Activated T-helper 1 cell treated with anti-CD3 and anti-CD28 coated beads, Interleukin-2, amount 50 U/mL, for 16 hours (primary cell): ENCODE measurements around the gene HAP1.
A peak's percentile ranks its signal among the peaks of the same experiment; 100 is the strongest.

ENCODE experiments used
- DNase-seq, 2 donors: peaks; one replicate each; pipeline ENCODE4 v3.0.0-alpha.2; 2020; ENCODE audit warnings: low read depth in 1 of 2, low spot score in 1 of 2

The HAP1 gene

DNA sequence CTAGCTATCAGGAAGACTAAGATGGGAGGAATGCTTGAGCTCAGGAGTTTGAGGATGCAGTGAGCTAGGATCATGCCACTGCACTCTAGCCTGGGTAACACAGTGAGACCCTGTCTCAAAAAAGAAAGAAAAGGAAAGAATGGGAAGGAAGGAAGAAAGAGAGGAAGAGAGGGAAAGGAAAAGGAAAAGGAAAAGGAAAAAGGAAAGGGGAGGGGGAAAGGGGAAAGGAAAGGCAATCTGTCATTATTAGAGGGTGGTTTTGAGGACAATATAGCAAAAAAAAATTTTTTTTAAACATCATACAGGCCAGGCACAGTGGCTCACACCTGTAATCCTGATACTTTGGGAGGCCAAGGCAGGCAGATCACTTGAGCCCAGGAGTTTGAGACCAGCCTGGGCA is 31.7 kb upstream of the HAP1 start:
- no peak for DNase-seq

DNA sequence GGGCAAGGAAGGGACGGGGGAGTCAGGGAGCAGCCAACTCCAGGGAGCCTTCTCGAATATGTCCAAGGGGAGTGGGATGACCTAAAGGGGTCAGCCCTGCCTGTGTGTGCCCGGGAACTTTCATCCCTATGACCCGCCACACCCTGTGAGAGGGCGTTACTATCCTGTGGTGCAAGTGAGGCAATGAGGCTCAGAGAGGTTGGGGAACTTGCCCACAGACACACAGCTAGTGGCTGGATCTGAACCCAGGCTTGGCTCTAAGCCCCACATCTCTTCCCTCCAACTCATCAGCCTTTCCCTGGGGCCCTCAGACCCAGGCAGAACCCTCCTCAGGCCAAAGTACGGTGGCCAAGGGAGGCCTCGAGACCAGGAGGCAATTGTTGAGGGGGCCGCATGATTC is 28.9 kb upstream of the HAP1 start:
- no peak for DNase-seq

DNA sequence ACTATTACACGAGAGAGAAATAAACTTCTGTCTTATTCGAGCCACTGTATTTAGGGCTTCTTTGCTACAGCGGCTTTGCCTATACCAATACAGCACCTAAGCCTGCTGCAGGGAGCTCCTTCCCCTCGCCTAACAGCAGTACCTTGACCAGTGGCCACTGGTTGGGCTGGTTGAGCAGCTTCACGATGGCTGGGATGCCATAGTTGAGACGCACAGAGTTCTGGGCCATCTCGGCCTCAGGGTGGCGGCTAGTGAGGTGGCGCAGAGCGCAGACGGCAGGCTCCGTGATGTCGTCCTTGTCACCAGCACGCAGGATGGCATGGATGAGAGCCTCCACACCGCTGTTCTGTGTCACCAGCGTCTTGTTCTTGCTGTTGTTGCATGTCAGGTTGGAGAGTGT is 28.4 kb upstream of the HAP1 start:
- DNase-seq, result no peak

DNA sequence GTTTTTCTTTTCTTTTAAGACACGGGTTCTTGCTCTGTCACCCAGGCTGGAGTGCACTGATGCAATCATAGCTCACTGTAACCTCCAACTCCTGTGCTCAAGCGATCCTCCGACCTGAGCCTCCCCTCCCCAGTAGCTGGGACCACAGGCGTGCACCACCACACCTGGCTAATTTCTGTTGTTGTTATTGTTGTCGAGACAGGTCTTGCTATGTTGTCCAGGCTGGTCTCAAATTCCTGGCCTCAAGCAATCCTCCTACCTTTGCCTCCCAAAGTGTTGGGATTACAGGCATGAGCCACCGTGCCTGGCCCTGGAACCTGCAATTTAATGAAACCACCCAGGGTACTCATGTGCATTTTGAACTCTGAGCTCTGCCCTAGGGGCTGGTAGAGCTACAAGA is 27.9 kb upstream of the HAP1 start:
- DNase-seq, result no peak

DNA sequence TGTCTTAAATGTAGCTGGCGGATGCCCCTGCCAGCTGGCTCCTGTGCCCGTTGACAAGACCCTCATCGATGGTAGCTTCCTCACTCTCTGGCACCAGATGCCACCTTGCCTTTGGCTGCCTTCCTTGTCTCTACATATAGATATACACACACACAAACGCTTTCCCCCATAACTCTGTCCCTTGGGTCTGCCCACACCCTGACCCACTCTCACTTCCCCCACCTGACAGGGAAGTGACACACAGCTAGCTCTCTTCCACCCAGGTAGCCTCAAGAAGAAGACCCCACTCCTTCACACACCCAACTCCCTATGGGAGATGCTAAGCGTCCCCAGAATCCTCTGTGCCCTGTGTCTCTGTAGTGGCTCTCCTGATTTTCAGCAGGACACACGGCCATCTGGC is 26.4 kb upstream of the HAP1 start:
- DNase-seq, result no peak

DNA sequence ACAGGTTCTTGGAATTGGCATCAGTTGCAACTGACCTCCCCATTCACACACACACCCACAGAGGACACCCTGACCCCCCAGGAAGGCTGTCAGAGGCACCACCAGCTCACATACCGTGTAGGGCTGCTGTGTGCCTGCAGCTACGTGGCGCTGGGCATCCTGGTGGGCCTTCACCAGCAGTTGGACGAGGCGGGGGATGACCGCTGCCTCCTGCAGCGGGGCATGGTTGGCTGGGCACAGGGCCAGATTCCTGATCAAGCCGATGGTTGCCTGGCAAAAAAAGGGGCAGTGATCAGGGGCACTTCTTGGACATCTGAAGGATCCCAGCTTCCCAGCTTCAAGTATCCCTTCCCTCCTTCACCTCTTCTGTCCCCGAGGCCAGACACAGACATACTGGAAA is 24.2 kb upstream of the HAP1 start:
- no peak for DNase-seq

DNA sequence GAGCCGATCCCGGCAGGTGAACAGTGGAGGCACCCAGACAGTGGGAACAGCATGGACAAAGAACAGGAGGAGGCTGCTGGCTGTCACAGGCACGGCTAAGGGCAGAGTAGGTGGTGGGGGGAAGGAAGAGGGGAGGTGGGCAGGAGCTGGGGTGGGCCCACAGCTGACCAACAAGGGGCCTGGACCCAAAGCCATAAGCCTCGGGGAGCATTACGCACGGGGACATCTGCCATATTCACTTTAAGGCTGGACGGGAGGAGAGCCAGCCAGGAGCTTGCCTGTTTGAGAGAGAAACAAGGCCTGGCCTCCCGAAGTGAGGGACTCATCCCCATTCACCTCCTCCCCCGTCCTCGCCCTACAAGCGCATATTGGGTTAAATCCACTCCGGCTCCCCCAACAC is 19.6 kb upstream of the HAP1 start:
- no peak for DNase-seq

DNA sequence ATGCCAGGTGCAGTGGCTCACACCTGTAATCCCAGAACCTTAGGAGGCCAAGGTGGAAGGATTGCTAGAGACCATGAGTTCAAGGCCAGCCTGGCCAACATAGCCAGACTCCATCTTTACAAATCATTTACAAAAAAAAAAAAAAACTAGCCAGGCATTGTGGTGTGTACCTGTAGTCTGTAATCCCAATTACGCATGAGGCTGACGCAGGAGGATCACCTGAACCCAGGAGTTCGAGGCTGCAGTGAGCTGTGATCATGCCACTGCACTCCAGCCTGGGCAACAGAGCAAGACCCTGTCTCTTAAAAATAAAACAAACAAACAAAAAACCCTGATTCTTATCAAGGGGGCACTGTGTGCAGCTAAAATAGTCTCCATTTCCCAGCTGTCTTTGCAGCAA is 16.8 kb upstream of the HAP1 start:
- DNase-seq, result no peak

DNA sequence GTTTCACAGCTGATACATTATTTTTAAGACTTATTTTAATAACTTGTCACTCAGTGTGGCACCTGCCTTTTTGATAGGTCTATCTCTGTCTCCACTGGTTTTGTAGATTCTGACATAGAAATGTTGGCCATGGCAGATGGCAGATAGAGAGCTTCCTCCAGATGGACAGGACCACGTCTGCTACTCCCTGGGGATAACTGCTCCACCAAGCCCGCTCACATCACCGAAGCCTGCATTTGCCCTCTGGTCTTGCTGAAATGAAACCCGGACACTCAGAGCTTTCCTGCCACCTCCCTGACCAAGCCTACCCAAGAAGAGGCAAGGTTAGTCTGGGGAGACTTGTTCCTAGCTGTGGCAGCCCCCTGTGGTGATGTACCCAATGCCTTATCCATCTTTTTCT is 16.4 kb upstream of the HAP1 start:
- DNase-seq, result no peak

DNA sequence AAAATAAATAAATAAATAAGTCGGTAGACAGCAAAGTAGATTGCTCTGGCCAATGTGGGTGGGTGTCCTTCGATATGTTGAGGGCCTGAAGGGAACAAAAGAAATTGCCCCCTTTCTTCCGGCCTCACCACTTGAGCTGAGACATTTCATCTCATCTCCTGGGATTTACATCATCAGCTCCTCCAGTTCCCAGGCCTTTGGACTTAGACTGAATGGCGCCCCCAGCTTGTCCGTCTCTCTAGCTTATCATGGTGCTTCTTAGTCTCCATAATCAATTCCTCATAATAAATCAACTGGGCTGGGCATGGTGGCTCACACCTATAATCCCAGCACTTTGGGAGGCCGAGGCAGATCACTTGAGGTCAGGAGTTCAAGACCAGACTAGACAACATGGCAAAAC is 13.8 kb upstream of the HAP1 start:
- no peak for DNase-seq

DNA sequence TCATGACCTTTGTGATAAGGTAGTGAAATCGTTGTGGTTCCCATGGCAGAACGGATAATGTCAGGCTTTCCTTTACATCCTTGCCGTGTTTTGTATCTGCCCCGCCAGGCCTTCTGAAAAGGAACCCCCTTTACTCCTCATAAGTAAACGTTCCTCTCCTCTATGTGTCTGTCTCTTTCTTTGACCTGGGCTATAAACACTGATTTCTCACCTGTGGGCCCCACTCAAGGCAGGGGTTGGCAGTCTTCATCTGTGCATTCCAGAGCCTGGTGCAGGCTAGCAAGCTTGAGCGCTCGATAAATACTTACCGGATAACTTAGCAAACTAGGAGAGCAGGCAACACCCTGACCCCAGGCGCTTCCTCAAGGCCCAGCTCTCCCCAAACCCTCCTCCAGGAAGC is 7.3 kb upstream of the HAP1 start:
- DNase-seq, result no peak

DNA sequence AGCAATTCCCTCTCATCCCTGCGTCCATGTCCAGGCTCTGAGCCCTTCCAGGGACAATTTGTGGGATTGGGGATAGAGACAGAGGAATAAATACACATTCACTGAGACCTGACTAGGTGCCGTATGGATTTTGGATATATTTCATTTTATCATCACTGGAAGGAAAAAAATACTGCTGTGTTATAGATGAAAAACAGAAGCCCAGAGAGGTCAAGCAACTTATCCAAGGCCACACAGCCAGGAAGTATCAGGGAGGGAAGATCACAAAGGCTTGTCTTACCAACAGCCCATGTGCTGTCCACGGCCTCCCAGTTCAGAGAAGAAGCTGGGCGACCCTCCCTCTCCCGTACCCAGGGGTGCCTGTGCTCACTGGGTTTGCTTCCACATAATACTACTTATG is 6.1 kb upstream of the HAP1 start:
- no peak for DNase-seq

DNA sequence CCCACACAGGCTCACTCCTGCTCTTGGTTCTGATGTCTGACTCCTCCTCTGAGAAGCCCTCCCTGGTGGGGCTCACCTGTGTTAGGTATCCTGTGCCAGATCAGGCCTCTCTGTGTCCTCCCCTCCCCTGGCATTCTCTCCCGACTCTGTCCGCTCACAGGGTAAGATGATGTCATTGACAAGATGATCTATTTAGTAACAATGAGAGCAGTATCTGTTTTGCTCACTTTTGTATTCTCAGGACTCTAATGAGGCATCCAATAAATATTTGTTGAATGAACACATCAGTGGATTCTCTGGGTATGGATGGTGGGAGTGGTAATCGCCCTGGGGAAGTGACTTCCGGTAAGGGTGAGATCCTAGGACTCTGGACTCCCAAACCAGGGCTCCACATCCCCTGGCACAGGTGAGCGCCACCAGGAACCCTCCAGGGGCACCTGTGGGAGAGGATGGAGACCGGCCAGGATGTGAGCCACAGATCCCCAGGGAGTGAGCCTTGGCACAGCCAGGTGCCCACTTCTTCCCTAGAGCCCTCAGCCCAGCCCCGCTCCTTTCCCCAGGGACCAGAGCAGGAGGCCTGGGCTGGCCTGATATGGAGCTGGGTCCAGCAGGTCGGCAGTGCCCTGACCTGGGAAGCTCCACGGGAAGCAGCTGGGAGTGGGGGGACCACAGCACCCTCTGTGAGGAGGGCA is 5.4 kb upstream of the HAP1 start:
- DNase-seq, result no peak

DNA sequence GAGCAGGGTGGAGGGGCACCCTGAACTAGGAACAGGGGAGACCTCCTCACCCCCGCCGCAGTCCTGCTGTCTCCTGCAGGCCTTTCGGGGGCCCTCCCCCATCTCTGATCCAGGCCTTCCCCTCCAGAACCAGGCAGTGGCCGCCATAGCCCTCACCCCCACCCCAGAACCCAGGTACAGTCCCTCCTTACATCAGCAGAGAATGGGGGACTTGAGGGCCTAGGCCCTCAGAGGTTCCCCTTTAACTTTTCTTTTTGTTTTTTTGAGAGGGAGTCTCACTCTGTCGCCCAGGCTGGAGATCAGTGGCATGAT is 4.3 kb upstream of the HAP1 start:
- no peak for DNase-seq

DNA sequence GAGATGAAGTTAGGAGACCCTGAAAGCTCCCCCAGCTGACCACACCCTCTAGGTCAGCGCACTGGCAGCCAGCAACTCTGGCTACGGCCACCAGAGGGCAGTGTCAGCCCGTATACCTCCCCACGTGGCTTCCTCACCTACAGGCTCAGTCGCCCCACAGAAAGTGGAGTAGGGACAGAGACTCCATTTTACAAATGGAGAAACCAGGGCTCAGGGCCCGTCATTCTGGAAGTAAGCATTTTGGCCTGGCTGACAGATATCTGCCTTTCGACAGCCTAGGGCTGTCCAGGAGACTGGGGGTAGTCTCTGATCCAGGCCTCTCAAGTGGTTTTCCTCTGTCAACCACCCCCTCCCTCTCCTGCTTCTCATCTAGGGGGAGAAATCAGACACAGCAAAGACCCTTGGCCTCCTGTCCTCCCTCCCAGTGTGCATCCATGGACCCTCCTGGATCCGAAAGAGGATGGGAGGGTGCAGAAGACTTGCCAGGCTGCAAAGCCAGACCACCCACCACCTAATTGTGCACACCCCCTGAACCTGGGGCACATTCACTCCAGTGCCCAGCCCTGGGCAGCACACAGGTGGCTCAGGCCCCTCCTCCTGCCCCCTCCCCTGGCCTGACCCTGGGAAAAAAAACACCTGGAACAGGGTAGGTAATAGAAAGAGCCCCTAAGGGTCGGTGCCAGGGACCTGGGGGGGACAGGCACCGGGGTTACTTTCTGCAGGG is 3.8 kb upstream of the HAP1 start:
- DNase-seq, result peak; percentile 60 to 73

DNA sequence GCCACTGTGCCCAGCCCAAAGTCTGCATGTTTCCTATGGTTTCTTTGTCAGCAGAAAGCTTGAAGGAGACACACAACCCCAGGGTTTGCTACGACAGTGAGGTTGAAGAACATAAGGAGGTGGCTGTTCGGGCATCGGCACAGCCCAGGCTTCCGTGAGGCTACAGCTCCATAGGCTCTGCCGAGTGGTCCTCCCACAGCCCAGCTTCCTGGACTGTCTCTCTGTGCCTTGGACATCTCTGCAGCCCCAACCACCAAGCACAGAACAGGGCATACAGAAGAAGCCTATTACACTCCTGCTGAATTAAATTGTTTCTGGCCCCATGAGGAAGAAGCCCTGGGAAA is 3.2 kb upstream of the HAP1 start:
- DNase-seq, result no peak

DNA sequence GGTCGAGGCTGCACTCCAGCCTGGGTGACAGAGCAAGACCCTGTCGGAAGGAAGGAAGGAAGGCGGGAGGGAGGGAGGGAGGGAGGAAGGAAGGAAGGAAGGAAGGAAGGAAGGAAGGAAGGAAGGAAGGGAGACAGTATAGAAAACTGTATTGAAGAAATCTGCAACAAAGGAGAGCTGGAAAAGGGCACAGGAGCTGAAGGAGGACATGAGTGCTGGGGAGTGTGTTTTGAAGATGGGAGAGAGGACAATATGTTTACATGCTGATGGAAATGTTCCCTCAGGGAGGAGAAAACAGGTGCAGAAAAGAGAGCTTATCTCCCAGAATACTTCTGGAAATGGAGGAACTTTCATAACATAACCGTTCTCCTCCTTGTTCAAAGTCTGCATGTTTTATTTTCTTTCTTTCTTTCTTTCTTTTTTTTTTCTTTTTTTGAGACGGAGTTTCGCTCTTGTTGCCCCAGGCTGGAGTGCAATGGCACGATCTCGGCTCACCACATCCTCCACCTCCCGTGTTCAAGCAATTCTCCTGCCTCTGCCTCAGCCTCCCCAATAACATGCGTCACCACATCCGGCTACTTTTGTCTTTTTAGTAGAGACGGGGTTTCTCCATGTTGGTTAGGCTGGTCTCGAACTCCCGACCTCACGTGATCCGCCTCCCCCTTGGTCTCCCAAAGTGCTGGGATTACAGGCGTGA is 2.7 kb upstream of the HAP1 start:
- no peak for DNase-seq

DNA sequence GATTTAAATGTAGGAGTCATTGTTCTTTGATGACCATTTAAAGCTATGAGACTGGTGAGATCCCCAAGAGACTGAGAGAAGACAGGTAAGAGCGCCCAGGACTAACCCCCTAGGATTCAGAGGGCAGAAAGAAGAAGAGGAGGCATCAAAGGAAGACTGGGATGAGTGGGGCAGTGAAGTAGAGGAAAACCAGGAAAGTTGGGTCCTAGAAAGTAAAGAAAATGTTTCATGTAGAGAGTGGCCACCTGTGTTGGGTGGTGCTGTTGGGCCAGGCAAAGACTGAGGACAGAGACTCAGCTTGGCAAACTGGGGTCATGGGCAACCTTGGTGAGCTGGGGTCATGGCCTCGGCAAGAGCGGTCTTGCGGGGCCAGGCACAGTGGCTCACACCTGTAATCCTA is 1.3 kb upstream of the HAP1 start:
- DNase-seq, result no peak

DNA sequence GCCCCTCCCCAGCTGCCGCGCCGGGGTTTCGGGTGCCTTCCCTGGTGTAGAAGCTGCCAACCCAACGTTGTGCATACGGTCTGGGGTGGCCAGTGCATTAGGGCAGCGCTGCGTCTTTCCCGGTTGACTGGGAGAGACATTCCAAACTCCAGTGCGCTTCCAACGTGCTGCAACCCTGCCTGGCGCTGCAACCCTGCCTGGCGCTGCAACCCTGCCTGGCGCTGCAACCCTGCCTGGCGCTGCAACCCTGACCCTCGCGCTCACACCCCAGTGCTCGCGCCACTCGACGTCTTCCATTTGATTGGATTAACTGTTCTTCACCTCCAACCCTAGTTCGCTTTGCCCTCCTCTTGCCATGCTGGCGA is 488 bp upstream of the HAP1 start:
- DNase-seq, result no peak

DNA sequence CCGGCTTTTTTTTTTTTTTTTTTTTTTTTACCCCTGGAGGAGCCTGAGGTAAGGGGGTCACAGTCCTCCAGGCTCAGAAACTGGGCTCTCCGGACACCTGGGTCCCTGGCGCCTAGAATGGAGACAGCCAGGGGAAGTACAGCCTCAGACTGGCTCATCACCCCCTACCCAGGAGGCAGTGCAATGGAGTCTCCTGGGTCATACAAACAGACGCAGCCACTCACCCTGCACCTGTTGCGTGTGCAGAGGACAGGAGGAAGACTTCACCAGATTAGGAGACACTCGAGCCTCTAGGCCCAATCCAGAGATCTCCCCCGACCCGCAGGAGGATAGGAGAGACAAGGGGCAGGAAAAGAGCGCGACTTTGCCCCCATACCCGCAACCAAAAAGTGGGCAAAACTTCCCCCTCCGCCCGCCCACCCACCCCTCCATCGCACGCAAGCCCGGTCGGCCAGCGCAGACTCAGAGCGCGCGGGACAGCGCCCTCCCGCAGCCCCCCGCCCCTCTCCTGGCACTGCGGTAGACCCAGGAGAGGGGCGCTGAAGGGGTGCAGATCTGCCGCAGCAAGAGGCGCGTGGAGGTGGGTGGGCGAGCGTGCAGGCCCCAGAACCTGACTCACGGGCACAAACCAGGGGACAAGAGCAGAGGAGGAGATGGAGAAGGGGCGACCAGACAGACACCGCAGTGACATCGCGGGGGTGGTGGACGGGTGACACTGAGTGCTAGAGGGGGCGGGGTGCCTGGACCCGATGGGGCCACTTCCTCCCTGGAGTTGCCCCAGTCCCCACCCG is 900 bp downstream of the HAP1 start:
- no peak for DNase-seq

DNA sequence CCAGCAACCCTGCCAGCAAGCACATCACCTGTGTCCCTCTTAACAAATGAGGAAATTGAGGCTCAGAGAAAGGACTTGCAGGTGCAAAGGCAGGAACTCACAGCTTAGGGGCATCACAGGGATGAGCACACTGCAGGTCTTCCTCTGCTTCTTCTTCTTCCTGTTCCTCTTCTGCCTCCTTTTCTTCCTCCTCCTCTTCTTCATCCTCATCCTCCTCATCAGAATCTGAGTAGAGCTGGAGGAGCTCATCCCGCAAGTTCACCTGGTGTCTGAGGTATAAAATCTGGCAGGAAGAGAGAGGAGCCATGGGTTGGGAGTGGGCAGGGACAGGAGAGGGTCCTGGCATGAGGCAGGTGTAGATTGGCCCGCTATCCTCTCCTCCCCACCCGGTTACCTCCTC is 2.6 kb downstream of the HAP1 start:
- DNase-seq, result no peak

DNA sequence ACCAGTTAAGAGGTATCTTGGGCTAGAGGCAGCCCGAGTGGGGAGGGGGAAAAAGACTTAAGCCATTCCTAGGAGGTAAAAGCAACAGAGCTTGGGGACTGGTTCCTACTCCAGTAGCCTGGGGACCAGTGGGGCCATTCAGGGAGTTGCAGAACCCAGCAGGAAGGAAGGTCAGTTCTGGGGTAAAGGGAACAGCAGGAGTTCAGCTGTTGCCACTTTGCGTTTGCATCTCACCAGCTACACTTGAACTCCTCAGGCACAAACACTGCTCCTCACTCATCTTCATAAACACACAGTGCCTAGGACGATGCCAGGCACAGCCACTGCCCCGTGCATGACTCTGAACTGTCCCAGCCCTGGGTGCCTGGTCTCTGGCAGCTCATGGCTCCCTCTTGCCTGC is 4.0 kb downstream of the HAP1 start:
- DNase-seq, result no peak
